H1 (cell line): ENCODE data around the gene COA1. TPM values are rescaled to one million over a fixed set of nuclear protein-coding genes. Genes with fewer than 3 reads are reported as not detected.

Experiments used
- CTCF ChIA-PET: fragments of 300-600 bp; sonication (Branson Sonifier 250); formaldehyde crosslinking; loops from one replicate; lab custom pipeline; 2021; ENCODE audit not compliant: partially characterized antibody; lab: Charles Lee
- POLR2A ChIA-PET: fragments of 300-600 bp; sonication (Branson Sonifier 250); formaldehyde crosslinking; loops from one replicate; lab custom pipeline; 2021; ENCODE audit warnings: inconsistent platforms; ENCODE audit not compliant: partially characterized antibody; lab: Charles Lee
- DNase-seq, 2 experiments: peaks; one replicate each; pipeline versions ENCODE4 v3.0.0 to v3.0.0-alpha.2; 2010 to 2022; ENCODE audit warnings: low spot score in 2 of 2, low read depth in 1 of 2, mixed read lengths in 1 of 2
- FAIRE-seq: peaks from 2 replicates; lab custom pipeline; 2011; peaks lifted over from hg19 to GRCh38; lab: Jason Lieb, UNC
- H2AFZ ChIP-seq: 2 replicates; pipeline ENCODE4 v1.8.1; 2012; ENCODE audit warnings: low read length, inconsistent platforms
- H2AK5ac ChIP-seq: 2 replicates; pipeline ENCODE4 v1.6.1; 2013; ENCODE audit warnings: low read depth, low read length
- H2BK120ac ChIP-seq: replicated peaks from 2 replicates; pipeline ENCODE3; 2013; ENCODE audit warnings: low read depth, low read length, inconsistent platforms
- H2BK12ac ChIP-seq: 2 replicates; pipeline ENCODE4 v1.6.1; 2013; ENCODE audit warnings: low read depth, low read length
- H2BK15ac ChIP-seq: 2 replicates; pipeline ENCODE4 v1.6.1; 2013; ENCODE audit warnings: low read length
- H2BK20ac ChIP-seq: 2 replicates; pipeline ENCODE4 v1.6.1; 2013; ENCODE audit warnings: low read length
- H2BK5ac ChIP-seq: 2 replicates; pipeline ENCODE4 v1.6.1; 2013; ENCODE audit warnings: low read depth, low read length
- H3K14ac ChIP-seq: 2 replicates; pipeline ENCODE4 v1.6.1; 2013; ENCODE audit warnings: inconsistent platforms; ENCODE audit not compliant: insufficient read length
- H3K18ac ChIP-seq: 2 replicates; pipeline ENCODE4 v1.6.1; 2013; ENCODE audit warnings: low read length; ENCODE audit errors: extremely low read depth
- H3K23ac ChIP-seq: 2 replicates; pipeline ENCODE4 v1.6.1; 2013; ENCODE audit warnings: inconsistent platforms; ENCODE audit not compliant: insufficient read length
- H3K23me2 ChIP-seq: 2 replicates; pipeline ENCODE4 v1.6.1; 2013; ENCODE audit warnings: low read depth, low read length
- H3K27ac ChIP-seq: 2 replicates; pipeline ENCODE4 v1.6.1; 2011; ENCODE audit warnings: low read depth, low read length, inconsistent platforms
- H3K27me3 ChIP-seq, 4 experiments: replicated peaks in 1 of 4; 1 replicate in 1 of 4; 2 replicates in 3 of 4; pipeline versions ENCODE4 v1.6.1 to v1.8.1; 2011 to 2013; ENCODE audit warnings: low read length in 3 of 4, mild to moderate bottlenecking in 3 of 4, inconsistent platforms in 2 of 4, mixed read lengths in 2 of 4, moderate library complexity in 1 of 4; ENCODE audit not compliant: control insufficient read depth in 3 of 4, insufficient read depth in 3 of 4; ENCODE audit errors: extremely low read depth in 1 of 4
- H3K36me3 ChIP-seq, 4 experiments: 2 replicates each; pipeline versions ENCODE4 v1.6.1 to v1.8.1; 2011 to 2013; ENCODE audit warnings: mild to moderate bottlenecking in 4 of 4, low read length in 3 of 4, moderate library complexity in 2 of 4, control low read depth in 1 of 4, inconsistent platforms in 1 of 4; ENCODE audit not compliant: insufficient read depth in 4 of 4, control insufficient read depth in 2 of 4
- H3K4ac ChIP-seq: replicated peaks from 2 replicates; pipeline ENCODE3; 2013; ENCODE audit warnings: low read length, low read depth, mixed read lengths, inconsistent platforms; ENCODE audit not compliant: insufficient read length
- H3K4me1 ChIP-seq, 4 experiments: replicated peaks in 1 of 4; 1 replicate in 1 of 4; 2 replicates in 3 of 4; pipeline versions ENCODE4 v1.6.1 to v1.8.1; 2011 to 2013; ENCODE audit warnings: low read length in 3 of 4, inconsistent platforms in 2 of 4, mixed read lengths in 1 of 4; ENCODE audit not compliant: insufficient read depth in 4 of 4, control insufficient read depth in 3 of 4
- H3K4me2 ChIP-seq, 2 experiments: 2 replicates each; pipeline versions ENCODE4 v1.6.1 to v1.8.1; 2011 to 2013; ENCODE audit warnings: low read depth in 2 of 2, low read length in 2 of 2, control low read depth in 1 of 2, inconsistent platforms in 1 of 2, mild to moderate bottlenecking in 1 of 2; ENCODE audit not compliant: insufficient read depth in 1 of 2
- H3K4me3 ChIP-seq, 4 experiments: fragments of 200-600, 300-600 bp in 1 of 4; sonication (generic), shearing (Covaris generic), sonication (Bioruptor Twin) in 1 of 4; 2 replicates each; pipeline versions ENCODE4 v1.5.1 to v1.8.1; 2011 to 2016; ENCODE audit warnings: low read length in 4 of 4, low read depth in 3 of 4, control low read depth in 2 of 4, inconsistent platforms in 2 of 4, mild to moderate bottlenecking in 2 of 4, mixed read lengths in 1 of 4, moderate library complexity in 1 of 4; ENCODE audit not compliant: insufficient read depth in 2 of 4; ENCODE audit errors: extremely low read depth in 1 of 4
- H3K56ac ChIP-seq: replicated peaks from 2 replicates; pipeline ENCODE3; 2013; ENCODE audit warnings: low read depth, mild to moderate bottlenecking, mixed read lengths, low read length, inconsistent platforms; ENCODE audit not compliant: insufficient read length
- H3K79me1 ChIP-seq: 2 replicates; pipeline ENCODE4 v1.6.1; 2013; ENCODE audit warnings: low read depth, low read length, control low read depth
- H3K79me2 ChIP-seq, 2 experiments: 2 replicates each; pipeline versions ENCODE4 v1.6.1 to v1.8.1; 2012 to 2013; ENCODE audit warnings: low read length in 2 of 2, mild to moderate bottlenecking in 2 of 2, inconsistent platforms in 1 of 2; ENCODE audit not compliant: insufficient read depth in 2 of 2, control insufficient read depth in 1 of 2
- H3K9ac ChIP-seq, 4 experiments: replicated peaks in 1 of 4; 1 replicate in 1 of 4; 2 replicates in 3 of 4; pipeline versions ENCODE4 v1.6.1 to v1.8.1; 2011 to 2013; ENCODE audit warnings: low read depth in 3 of 4, low read length in 3 of 4, control low read depth in 2 of 4, mild to moderate bottlenecking in 2 of 4, moderate library complexity in 2 of 4, inconsistent platforms in 1 of 4; ENCODE audit errors: extremely low read depth in 1 of 4
- H3K9me3 ChIP-seq, 2 experiments: 2 replicates each; pipeline versions ENCODE4 v1.6.1 to v1.8.1; 2012 to 2013; ENCODE audit warnings: mild to moderate bottlenecking in 2 of 2, moderate library complexity in 2 of 2, control low read depth in 1 of 2, inconsistent platforms in 1 of 2, low read depth in 1 of 2, low read length in 1 of 2, mixed read lengths in 1 of 2; ENCODE audit not compliant: insufficient read depth in 2 of 2
- H4K20me1 ChIP-seq, 2 experiments: replicated peaks in 1 of 2; 2 replicates each; pipeline versions ENCODE3 to v1.8.1; 2011 to 2013; ENCODE audit warnings: inconsistent platforms in 2 of 2, low read length in 2 of 2, mild to moderate bottlenecking in 1 of 2; ENCODE audit not compliant: insufficient read depth in 2 of 2, control insufficient read depth in 1 of 2
- H4K5ac ChIP-seq: 2 replicates; pipeline ENCODE4 v1.6.1; 2013; ENCODE audit warnings: low read length, low read depth, mixed read lengths, inconsistent platforms; ENCODE audit not compliant: insufficient read length
- H4K8ac ChIP-seq: 2 replicates; pipeline ENCODE4 v1.8.0; 2013; ENCODE audit warnings: mild to moderate bottlenecking, moderate library complexity, low read length, inconsistent platforms; ENCODE audit not compliant: insufficient read depth; ENCODE audit errors: extremely low read depth
- H4K91ac ChIP-seq: replicated peaks from 2 replicates; pipeline ENCODE3; 2013; ENCODE audit warnings: low read length, mixed read lengths, inconsistent platforms; ENCODE audit not compliant: insufficient read length
- ASH2L ChIP-seq: fragments of 200-600, 300-600 bp; sonication (generic); IDR thresholded peaks from one replicate; pipeline ENCODE4 v1.7.1; 2017; ENCODE audit warnings: low read length
- BACH1 ChIP-seq: IDR thresholded peaks from 2 replicates; pipeline ENCODE4 v1.6.1; 2012; ENCODE audit warnings: low read length, improper control_type of control experiment
- POLR2A ChIP-seq, 2 experiments: IDR thresholded peaks; 1 replicate in 1 of 2; 2 replicates in 1 of 2; pipeline ENCODE4 v1.6.1; 2011; ENCODE audit warnings: low read depth in 2 of 2, low read length in 2 of 2, mild to moderate bottlenecking in 2 of 2; ENCODE audit errors: control extremely low read depth in 1 of 2
- RAD21 ChIP-seq, 2 experiments: IDR thresholded peaks in 1 of 2; conservative IDR thresholded peaks in 1 of 2; 2 replicates each; pipeline ENCODE4 v1.6.1; 2011; ENCODE audit warnings: low read depth in 2 of 2, low read length in 2 of 2, improper control_type of control experiment in 1 of 2, inconsistent platforms in 1 of 2, mild to moderate bottlenecking in 1 of 2, moderate library complexity in 1 of 2
- RNF2 ChIP-seq: fragments of 200-900, 300-1000 bp; sonication (generic); IDR thresholded peaks from 2 replicates; pipeline ENCODE4 v1.7.1; 2016; ENCODE audit warnings: borderline replicate concordance, low read depth, mild to moderate bottlenecking, antibody characterized with exemption, low read length; ENCODE audit not compliant: poor library complexity, severe bottlenecking; ENCODE audit errors: missing control alignments
- RXRA ChIP-seq: IDR thresholded peaks from 2 replicates; pipeline ENCODE4 v1.6.1; 2011; ENCODE audit warnings: low read depth, mild to moderate bottlenecking, low read length, moderate library complexity; ENCODE audit not compliant: insufficient read depth
- TBP ChIP-seq: IDR thresholded peaks from 2 replicates; pipeline ENCODE4 v1.6.1; 2011; ENCODE audit warnings: low read depth, low read length, improper control_type of control experiment
- USF2 ChIP-seq: IDR thresholded peaks from 2 replicates; pipeline ENCODE4 v1.6.1; 2011; ENCODE audit warnings: low read length, improper control_type of control experiment
- WGBS, 2 experiments: shearing (Covaris generic) in 1 of 2; methylation state at CpG; one replicate each; pipeline versions ENCODE4 v1.1.6 to v1.1.7; 2013 to 2015; ENCODE audit warnings: low lambda C conversion rate in 2 of 2, mixed read lengths in 2 of 2, inconsistent platforms in 1 of 2, low coverage in 1 of 2, missing lambda C conversion rate in 1 of 2; ENCODE audit not compliant: insufficient replicate concordance in 2 of 2, insufficient coverage in 1 of 2, insufficient read length in 1 of 2; ENCODE audit errors: extremely low coverage in 1 of 2, missing lambda C conversion rate in 1 of 2; 5-methylcytosine and 5-hydroxymethylcytosine counted together
- polyA plus RNA-seq, 7 experiments: library from polyadenylated mRNA; depleted of rRNA in 3 of 7; stranded (reverse) in 5 of 7; unstranded in 2 of 7; fragments of >200 nt in 5 of 7; fragments of 200-250 nt in 2 of 7; gene quantifications; 1 replicate in 5 of 7; 2 replicates in 1 of 7; 4 replicates in 1 of 7; pipeline versions ENCODE4 v1.2.1 to v1.2.3, GENCODE V29; 2011 to 2013; ENCODE audit warnings: missing spikeins in 2 of 7, mixed read lengths in 2 of 7
- total RNA-seq: library from RNA; stranded (reverse); fragmentation: NEBNext Ultra II Directional; extraction: Animal tissue kit (Norgen Biotek cat#: 25700); gene quantifications from 2 replicates; pipeline ENCODE4 v1.2.1, GENCODE V29; 2021

Gene COA1
- total and polyA plus RNA-seq, 2 of the 8 experiments (the other 6 are each of a cell fraction or from before 2014, with no cell fraction given) = 98.6 to 143 TPM

- ChIA-PET POLR2A (interaction anchor here (1.2 kb wide), 1 partner anchor 68 kb away, joined by 3 read pairs; no protein-coding TSS in a partner anchor), CTCF (interaction anchor here (0.7 to 2.5 kb wide), 5 partner anchors 20 to 111 kb away, joined by 3 to 7 read pairs (median 3); partner anchors contain the start of gene STK17A)
- Histone ChIP-seq H2AK5ac (no peak overlapping the region), H3K27me3 (no peaks in the 10 kb centered on the region), H3K79me1 (peaks cover 5% of the 10 kb centered on the region; the same call in 1 of the 2 replicates), H4K5ac (no peak overlapping the region), H4K8ac (no peak overlapping the region), H3K4ac (no peak overlapping the region), H3K9ac (no peak overlapping the region), H4K91ac (no peak overlapping the region), H2BK20ac (no peak overlapping the region), H3K4me3 (no peak overlapping the region), H3K4me1 (peaks cover 0 to 4% (median 1%) of the 10 kb centered on the region in 4 experiments; a peak in 2 of 7 replicates), H2BK120ac (no peak overlapping the region), H3K4me2 (no peak overlapping the region), H3K18ac (no peak overlapping the region), H3K23ac (no peak overlapping the region), H2AFZ (no peak overlapping the region), H3K56ac (no peak overlapping the region), H2BK12ac (no peak overlapping the region), H3K9me3 (no peaks in the 10 kb centered on the region), H3K27ac (no peak overlapping the region), H3K36me3 (peaks cover 0 to 17% (median 2%) of the 10 kb centered on the region in 4 experiments; a peak in 2 of 8 replicates), H4K20me1 (peaks cover 1 to 2% of the 10 kb centered on the region in 2 experiments), H3K23me2 (no peaks in the 10 kb centered on the region), H2BK15ac (no peak overlapping the region), H3K79me2 (no peaks in the 10 kb centered on the region), H2BK5ac (no peak overlapping the region), H3K14ac (no peak overlapping the region)
- FAIRE-seq = peak; percentile 7
- 85% methylated on average over 5 of the region's 5 CpGs; no CpG with 5 or more reads in 1 of the 2 experiments for whole genome bisulfite sequencing, 2 experiments
- peak in 1 of 2 experiments; percentile 22; a peak in 1 of 3 replicates for TF ChIP-seq POLR2A (IDR thresholded peaks at IDR 0.05; ENCODE audit: control extremely low read depth in 1 of 2, low read depth in 2 of 2, low read length in 2 of 2)
- no peak for TF ChIP-seq ASH2L
- TF ChIP-seq RNF2 = no peak
- no peak for TF ChIP-seq BACH1
- no peak for TF ChIP-seq USF2
- no peak for TF ChIP-seq RAD21 (IDR thresholded peaks at IDR 0.05 in 1 of 2, conservative IDR thresholded peaks at IDR 0.05 in 1 of 2; ENCODE audit: low read depth in 2 of 2, low read length in 2 of 2)
- no peak for TF ChIP-seq TBP
- no peak for TF ChIP-seq RXRA
- DNase-seq = no peak
Observed at GRCh38 chr7:43621729-43622448, 107.4 kb downstream of the COA1 start.
